Right kidney (tissue), 1 donor: ENCODE results near the gene LY6G6F.
A peak's percentile ranks its signal among the peaks of the same experiment; 100 is the strongest.

ENCODE experiments used
- DNase-seq: peaks from one replicate; pipeline ENCODE4 v3.0.0-alpha.2; 2016

LY6G6F gene

GRCh38 chr6:31739639-31740396 lies 33.2 kb downstream of the LY6G6F start, which contains the start of gene MSH5:
TSS of gene MSH5 (plus strand) at chr6:31740005. CDS start at chr6:31740467, 462 bp downstream.
- peak; percentile 94 for DNase-seq

GRCh38 chr6:31740397-31741223 lies 33.9 kb downstream of the LY6G6F start:
- no peak for DNase-seq

- no peak for DNase-seq
These were observed 35.1 kb downstream of the LY6G6F start for GRCh38 chr6:31741815-31742214.

GRCh38 chr6:31742894-31743293 lies 36.2 kb downstream of the LY6G6F start:
- DNase-seq, result no peak

- no peak for DNase-seq
These were observed 37.8 kb downstream of the LY6G6F start for GRCh38 chr6:31744422-31744821.

GRCh38 chr6:31749301-31750036 lies 42.8 kb downstream of the LY6G6F start:
- no peak for DNase-seq

GRCh38 chr6:31750411-31751022 lies 43.9 kb downstream of the LY6G6F start:
- no peak for DNase-seq

GRCh38 chr6:31752739-31753319 lies 46.2 kb downstream of the LY6G6F start:
- no peak for DNase-seq

GRCh38 chr6:31758281-31758680 lies 51.6 kb downstream of the LY6G6F start:
- no peak for DNase-seq
